SK-N-SH (cell line): ENCODE data around the gene KRTAP5-3. TPM values are rescaled to one million over a fixed set of nuclear protein-coding genes. Genes with fewer than 3 reads are reported as not detected.

ENCODE experiments used
- CTCF ChIA-PET: fragments of 300-600, 350-600 bp; formaldehyde crosslinking; extraction: SDS; loops from one replicate; lab custom pipeline; 2021; lab: Yijun Ruan, JAX
- POLR2A ChIA-PET: fragments of 350-600 bp; sonication (Branson Sonifier 250); formaldehyde crosslinking; extraction: SDS; loops from one replicate; lab custom pipeline; 2020; ENCODE audit warnings: antibody characterized with exemption, inconsistent platforms; lab: Yijun Ruan, JAX
- DNase-seq: peaks from one replicate; pipeline ENCODE4 v3.0.0; 2012
- H2AFZ ChIP-seq: fragments of 200-600 bp; sonication (generic); 2 replicates; pipeline ENCODE4 v1.8.1; 2016; ENCODE audit warnings: antibody characterized with exemption, mild to moderate bottlenecking, low read depth
- H3F3A ChIP-seq: fragments of 200-600 bp; sonication (generic); replicated peaks from 2 replicates; pipeline ENCODE3; 2016; ENCODE audit warnings: antibody characterized with exemption, mild to moderate bottlenecking; ENCODE audit not compliant: insufficient read depth
- H3K27ac ChIP-seq, 2 experiments: fragments of 200-500 bp in 1 of 2; fragments of 200-600 bp in 1 of 2; sonication (Bioruptor generic) in 1 of 2; sonication (generic), shearing (Covaris generic) in 1 of 2; 2 replicates each; pipeline versions ENCODE4 v1.5.1 to v1.6.1; 2014 to 2016; ENCODE audit warnings: low read depth in 2 of 2, inconsistent platforms in 1 of 2, low read length in 1 of 2, mild to moderate bottlenecking in 1 of 2, mixed read lengths in 1 of 2
- H3K27me3 ChIP-seq: fragments of 200-600 bp; sonication (generic), shearing (Covaris generic); 2 replicates; pipeline ENCODE4 v1.6.1; 2016; ENCODE audit warnings: mixed run types; ENCODE audit not compliant: insufficient read depth
- H3K36me3 ChIP-seq, 2 experiments: fragments of 200-500 bp in 1 of 2; fragments of 200-600 bp in 1 of 2; sonication (Bioruptor generic) in 1 of 2; sonication (generic) in 1 of 2; replicated peaks in 1 of 2; 2 replicates each; pipeline versions ENCODE3 to v1.5.1; 2014 to 2016; ENCODE audit warnings: low read length in 1 of 2, mild to moderate bottlenecking in 1 of 2; ENCODE audit not compliant: insufficient read depth in 2 of 2, control insufficient read depth in 1 of 2
- H3K4me1 ChIP-seq, 2 experiments: fragments of 200-500 bp in 1 of 2; fragments of 200-600 bp in 1 of 2; sonication (Bioruptor generic) in 1 of 2; sonication (generic), shearing (Covaris generic) in 1 of 2; 2 replicates each; pipeline versions ENCODE4 v1.5.1 to v1.6.1; 2014 to 2016; ENCODE audit warnings: low read depth in 1 of 2, low read length in 1 of 2, mixed run types in 1 of 2; ENCODE audit not compliant: insufficient read depth in 2 of 2, control insufficient read depth in 1 of 2
- H3K4me2 ChIP-seq: fragments of 200-600 bp; sonication (generic), shearing (Covaris generic); 2 replicates; pipeline ENCODE4 v1.6.1; 2017; ENCODE audit warnings: mixed run types
- H3K4me3 ChIP-seq, 2 experiments: fragments of 200-500 bp in 1 of 2; fragments of 200-600 bp in 1 of 2; sonication (Bioruptor generic) in 1 of 2; sonication (generic), shearing (Covaris generic) in 1 of 2; 2 replicates each; pipeline versions ENCODE4 v1.5.1 to v1.8.1; 2014 to 2016; ENCODE audit warnings: low read depth in 2 of 2, inconsistent platforms in 1 of 2, low read length in 1 of 2, mild to moderate bottlenecking in 1 of 2, mixed read lengths in 1 of 2, moderate library complexity in 1 of 2
- H3K79me2 ChIP-seq: fragments of 200-600 bp; sonication (generic); 2 replicates; pipeline ENCODE4 v1.8.1; 2017; ENCODE audit warnings: mild to moderate bottlenecking; ENCODE audit not compliant: insufficient read depth
- H3K9ac ChIP-seq: fragments of 200-600 bp; sonication (generic); 2 replicates; pipeline ENCODE4 v1.6.1; 2017; ENCODE audit warnings: mixed run types
- H3K9me2 ChIP-seq: fragments of 200-600 bp; sonication (generic); 2 replicates; pipeline ENCODE4 v1.6.1; 2017; ENCODE audit warnings: mixed run types
- H3K9me3 ChIP-seq: fragments of 200-600 bp; sonication (generic); 2 replicates; pipeline ENCODE4 v1.6.1; 2017; ENCODE audit warnings: mixed run types, mild to moderate bottlenecking, moderate library complexity
- H4K20me1 ChIP-seq: fragments of 200-600 bp; sonication (generic); 2 replicates; pipeline ENCODE4 v1.6.1; 2017; ENCODE audit warnings: mild to moderate bottlenecking, mixed run types; ENCODE audit not compliant: insufficient read depth
- CTCF ChIP-seq: fragments of 200-600 bp; sonication (generic); IDR thresholded peaks from 2 replicates; pipeline ENCODE4 v1.6.1; 2017; ENCODE audit warnings: antibody characterized with exemption, mild to moderate bottlenecking, moderate library complexity
- ELF1 ChIP-seq: IDR thresholded peaks from 2 replicates; pipeline ENCODE4 v1.4.0; 2012
- EZH2phosphoT487 ChIP-seq: fragments of 200-600 bp; sonication (generic); IDR thresholded peaks from 2 replicates; pipeline ENCODE4 v1.6.1; 2017; ENCODE audit warnings: low read depth, mixed run types, mild to moderate bottlenecking, antibody characterized with exemption, moderate library complexity, borderline replicate concordance
- FOXJ3 ChIP-seq: sonication (generic); formaldehyde crosslinking; IDR thresholded peaks from 2 replicates; pipeline ENCODE4 v1.5.1; 2020; ENCODE audit warnings: mild to moderate bottlenecking, missing genetic modification reagents
- GABPA ChIP-seq: IDR thresholded peaks from 2 replicates; pipeline ENCODE4 v1.4.0; 2012; ENCODE audit warnings: low read depth, mild to moderate bottlenecking
- JUND ChIP-seq: IDR thresholded peaks from 2 replicates; pipeline ENCODE4 v1.4.0; 2012
- MAX ChIP-seq: IDR thresholded peaks from 2 replicates; pipeline ENCODE4 v1.4.0; 2012; ENCODE audit warnings: low read depth
- MXI1 ChIP-seq: IDR thresholded peaks from 2 replicates; pipeline ENCODE4 v1.6.1; 2012; ENCODE audit warnings: mild to moderate bottlenecking, low read depth, low read length, improper control_type of control experiment
- NFIC ChIP-seq: IDR thresholded peaks from 2 replicates; pipeline ENCODE4 v1.4.0; 2012; ENCODE audit warnings: borderline replicate concordance
- POLR2AphosphoS5 ChIP-seq: IDR thresholded peaks from 2 replicates; pipeline ENCODE4 v1.6.1; 2012; ENCODE audit warnings: low read depth, low read length
- RFX5 ChIP-seq: IDR thresholded peaks from 2 replicates; pipeline ENCODE4 v1.6.1; 2012; ENCODE audit warnings: mild to moderate bottlenecking, improper control_type of control experiment, low read length
- SMC3 ChIP-seq: IDR thresholded peaks from 2 replicates; pipeline ENCODE4 v1.6.1; 2012; ENCODE audit warnings: low read depth, low read length, improper control_type of control experiment
- TEAD4 ChIP-seq: IDR thresholded peaks from 2 replicates; pipeline ENCODE4 v1.4.0; 2012; ENCODE audit warnings: mild to moderate bottlenecking, borderline replicate concordance; ENCODE audit not compliant: insufficient read depth
- YY1 ChIP-seq: IDR thresholded peaks from 2 replicates; pipeline ENCODE4 v1.4.0; 2012; ENCODE audit warnings: low read depth, mild to moderate bottlenecking
- WGBS: methylation state at CpG from one replicate; pipeline ENCODE4 v1.1.6; 2017; ENCODE audit warnings: low lambda C conversion rate; 5-methylcytosine and 5-hydroxymethylcytosine counted together
- polyA plus RNA-seq, 3 experiments: library from polyadenylated mRNA; depleted of rRNA; stranded (reverse); fragments of >200 nt; gene quantifications; 2 replicates each; pipeline ENCODE4 v1.2.3, GENCODE V29; 2012

KRTAP5-3 gene
- polyA plus RNA-seq, 1 of the 3 experiments (the other 2 are of a cell fraction): not detected

- 60% methylated on average over 11 of the region's 13 CpGs for WGBS
- ChIA-PET CTCF (interaction anchor here (0.9 to 4.2 kb wide), 4 partner anchors 8 to 30 kb away, joined by 3 to 49 read pairs (median 4); no protein-coding TSS in a partner anchor), POLR2A (no interaction called here)
- H3F3A ChIP-seq: no peaks in the 10 kb centered on the region
- H3K4me1 ChIP-seq: peaks cover 0 to 5% of the 10 kb centered on the region in 2 experiments; a peak in 1 of 4 replicates
- H3K9me2 ChIP-seq: no peaks in the 10 kb centered on the region
- no peak for TF ChIP-seq RFX5
- no peak for TF ChIP-seq SMC3
- TF ChIP-seq POLR2AphosphoS5: no peak
- no peaks in the 10 kb centered on the region for H4K20me1 ChIP-seq
- H3K27ac ChIP-seq: no peak overlapping the region
- no peak overlapping the region for H2AFZ ChIP-seq
- H3K36me3 ChIP-seq: no peaks in the 10 kb centered on the region
- no peak for DNase-seq
- no peak overlapping the region for H3K4me2 ChIP-seq
- no peaks in the 10 kb centered on the region for H3K79me2 ChIP-seq
- no peak overlapping the region for H3K4me3 ChIP-seq
- H3K9me3 ChIP-seq: no peaks in the 10 kb centered on the region
- no peak overlapping the region for H3K9ac ChIP-seq
- H3K27me3 ChIP-seq: peaks cover 1% of the 10 kb centered on the region; the same call in 1 of the 2 replicates
Observed at GRCh38 chr11:1625541-1625940, 17.3 kb upstream of the KRTAP5-3 start.

GRCh38 chr11:1624621-1625020, 16.4 kb upstream of the KRTAP5-3 start:
- no peak overlapping the region for H3K9ac ChIP-seq
- H3K4me3 ChIP-seq: no peak overlapping the region
- CTCF ChIA-PET: interaction anchor here (0.9 to 2.6 kb wide), 5 partner anchors 8 to 78 kb away, joined by 3 to 8 read pairs (median 4); no protein-coding TSS in a partner anchor
- TF ChIP-seq JUND: no peak
- no peak for TF ChIP-seq CTCF
- no peak for TF ChIP-seq ELF1
- TF ChIP-seq TEAD4: no peak
- no peak for TF ChIP-seq MAX
- TF ChIP-seq GABPA: no peak
- TF ChIP-seq RFX5: no peak
- no peak for TF ChIP-seq YY1
- no peak for TF ChIP-seq MXI1
- no peak for TF ChIP-seq EZH2phosphoT487
- TF ChIP-seq NFIC: no peak
- no peak for TF ChIP-seq FOXJ3 (CRISPR knock-in tag)
- TF ChIP-seq, all 33 proteins: peak for 0
- no peak overlapping the region for H2AFZ ChIP-seq
- no peaks in the 10 kb centered on the region for H3K9me2 ChIP-seq
- 60% methylated on average over 16 of the region's 16 CpGs for WGBS
- no peak overlapping the region for H3K4me2 ChIP-seq
- H3F3A ChIP-seq: no peaks in the 10 kb centered on the region
- no peak for DNase-seq
- H3K27me3 ChIP-seq: no peaks in the 10 kb centered on the region
- no peaks in the 10 kb centered on the region for H3K36me3 ChIP-seq
- H3K27ac ChIP-seq: no peak overlapping the region
- POLR2A ChIA-PET: no interaction called here
- H3K4me1 ChIP-seq: peaks cover 0 to 5% of the 10 kb centered on the region in 2 experiments; a peak in 1 of 4 replicates
- H3K9me3 ChIP-seq: no peaks in the 10 kb centered on the region
- no peaks in the 10 kb centered on the region for H4K20me1 ChIP-seq
- no peaks in the 10 kb centered on the region for H3K79me2 ChIP-seq
